Activated CD4-positive, alpha-beta T cell treated with anti-CD3 and anti-CD28 coated beads for 36 hours (primary cell): ENCODE measurements around the gene CHPT1. TPM values are rescaled to one million over a fixed set of nuclear protein-coding genes. Genes with fewer than 3 reads are reported as not detected.
A peak's percentile ranks its signal among the peaks of the same experiment; 100 is the strongest.
"Not testable (repeated sequence)": the region's sequence is repeated elsewhere in the genome, so short reads cannot be mapped to it uniquely, and the experiment has no call there.

Source experiments
- ATAC-seq: fragments of 200-7000 bp; cut with Tn5 transposase; one replicate; pipeline ENCODE4 v1.10.0; 2021; ENCODE audit warnings: mild to moderate bottlenecking, moderate library complexity
- CTCF ChIA-PET: fragments of 350-600 bp; sonication (Branson Sonifier 250); formaldehyde crosslinking; loops from one replicate; lab custom pipeline; 2021; ENCODE audit warnings: antibody characterized with exemption; lab: Charles Lee
- POLR2A ChIA-PET: fragments of 350-600 bp; sonication (Branson Sonifier 250); formaldehyde crosslinking; loops from one replicate; lab custom pipeline; 2021; ENCODE audit warnings: antibody characterized with exemption, inconsistent platforms; lab: Charles Lee
- DNase-seq: peaks from one replicate; pipeline ENCODE4 v3.0.0-alpha.2; 2020
- H3K27ac Mint-ChIP-seq: one replicate; pipeline ENCODE4 v1.8.0; 2021; ENCODE audit warnings: mixed read lengths
- H3K27me3 Mint-ChIP-seq: one replicate; pipeline ENCODE4 v1.8.0; 2021; ENCODE audit warnings: mixed read lengths
- H3K36me3 Mint-ChIP-seq: one replicate; pipeline ENCODE4 v1.8.0; 2021; ENCODE audit warnings: low read depth, mixed read lengths
- H3K4me1 Mint-ChIP-seq: one replicate; pipeline ENCODE4 v1.8.0; 2021; ENCODE audit warnings: mixed read lengths
- H3K4me3 Mint-ChIP-seq: one replicate; pipeline ENCODE4 v1.8.0; 2021; ENCODE audit warnings: mild to moderate bottlenecking, moderate library complexity, mixed read lengths
- H3K9me3 Mint-ChIP-seq: one replicate; pipeline ENCODE4 v1.8.0; 2021; ENCODE audit warnings: low read depth, mixed read lengths
- intact Hi-C, 2 experiments: fragments of 100-400 bp; cut with DNase I in 1 of 2; cut with micrococcal nuclease in 1 of 2; formaldehyde crosslinking; loops; one replicate each; pipeline versions ENCODE4 v1.14.2 to v1.15.1; 2022 to 2024; cut with DNase I, micrococcal nuclease
- total RNA-seq, 2 experiments: library from RNA; stranded (reverse); gene quantifications; one replicate each; pipeline ENCODE4 v1.2.3, GENCODE V29; 2021

The CHPT1 gene
- total RNA-seq, 2 experiments from 2014 or later = 12.2 to 15.2 TPM

- ChIA-PET POLR2A (no interaction called here), CTCF (interaction anchor here (1.8 kb wide), 1 partner anchor 8 kb away, joined by 5 read pairs; no protein-coding TSS in a partner anchor)
- ATAC-seq (no peak), DNase-seq (no peak)
- peaks cover 5% of the 10 kb centered on the region for H3K27me3 Mint-ChIP-seq
- no peak overlapping the region for H3K27ac Mint-ChIP-seq
- intact Hi-C loops = no loop called here
- H3K9me3 Mint-ChIP-seq = no peaks in the 10 kb centered on the region
- peaks cover 11% of the 10 kb centered on the region for H3K4me1 Mint-ChIP-seq
- no peak overlapping the region for H3K4me3 Mint-ChIP-seq
- no peaks in the 10 kb centered on the region for H3K36me3 Mint-ChIP-seq
Observed at GRCh38 chr12:101666052-101666728, 31.2 kb upstream of the CHPT1 start.

DNA sequence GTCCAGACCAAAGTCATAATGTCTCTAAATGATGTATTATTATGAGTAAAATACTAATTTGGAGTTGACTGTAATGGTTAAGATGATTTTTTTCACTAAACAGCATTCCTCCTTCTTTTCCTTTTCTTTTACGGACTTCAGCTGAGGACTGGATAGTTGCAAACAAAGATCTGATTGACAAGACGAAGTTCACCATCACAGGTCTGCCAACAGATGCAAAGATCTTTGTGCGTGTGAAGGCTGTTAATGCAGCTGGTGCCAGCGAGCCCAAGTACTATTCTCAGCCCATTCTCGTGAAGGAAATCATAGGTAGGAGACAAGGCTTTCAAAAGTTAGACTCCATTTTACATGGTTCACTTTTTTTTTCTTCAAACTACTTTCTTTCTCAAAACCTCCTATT, 29.8 kb upstream of the CHPT1 start:
- H3K4me1 Mint-ChIP-seq = peaks cover 20% of the 10 kb centered on the region
- no peak for ATAC-seq
- intact Hi-C loops = no loop called here
- no peak overlapping the region for H3K27ac Mint-ChIP-seq
- ChIA-PET POLR2A (interaction anchor here (0.8 kb wide), 1 partner anchor 364 kb away, joined by 3 read pairs; no protein-coding TSS in a partner anchor), CTCF (interaction anchor here (1.2 to 1.8 kb wide), 3 partner anchors 8 to 24 kb away, joined by 3 to 5 read pairs (median 3); no protein-coding TSS in a partner anchor)
- peaks cover 5% of the 10 kb centered on the region for H3K27me3 Mint-ChIP-seq
- H3K9me3 Mint-ChIP-seq = no peaks in the 10 kb centered on the region
- DNase-seq = no peak
- no peaks in the 10 kb centered on the region for H3K36me3 Mint-ChIP-seq
- no peak overlapping the region for H3K4me3 Mint-ChIP-seq

DNA sequence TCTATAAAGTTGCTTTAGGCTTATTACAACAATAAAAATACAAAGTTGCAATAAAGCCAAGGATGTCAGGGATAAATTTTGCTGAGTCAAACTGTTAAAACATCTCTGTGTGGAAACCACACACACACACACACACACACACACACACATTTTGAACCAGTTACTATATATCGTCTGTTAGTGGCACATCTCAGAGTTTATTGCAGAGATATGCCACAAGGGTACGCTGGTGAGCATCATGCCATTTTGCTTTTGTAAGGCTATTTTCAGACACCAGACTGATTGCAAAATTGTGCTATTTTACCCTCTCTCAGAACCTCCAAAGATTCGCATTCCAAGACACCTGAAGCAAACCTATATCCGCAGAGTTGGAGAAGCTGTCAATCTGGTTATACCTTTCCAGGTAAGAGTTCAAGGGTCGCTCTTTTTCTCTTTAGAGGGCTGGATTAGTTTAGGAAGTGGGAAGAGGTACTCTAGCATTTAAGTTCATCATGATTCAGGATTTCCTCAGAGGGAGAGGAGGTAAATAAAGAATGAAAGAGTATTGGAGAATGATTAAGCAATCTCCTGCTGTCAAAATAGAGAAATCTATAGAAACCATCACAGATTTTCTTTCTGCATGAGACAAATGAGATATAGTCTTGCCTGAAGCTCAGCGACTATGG, 27.3 kb upstream of the CHPT1 start:
- H3K36me3 Mint-ChIP-seq = no peaks in the 10 kb centered on the region
- POLR2A ChIA-PET = no interaction called here
- CTCF ChIA-PET = interaction anchor here (1.3 kb wide), 1 partner anchor 154 kb away, joined by 4 read pairs; no protein-coding TSS in a partner anchor
- peak; percentile 64 for DNase-seq
- H3K4me1 Mint-ChIP-seq = peaks cover 20% of the 10 kb centered on the region
- H3K9me3 Mint-ChIP-seq = no peaks in the 10 kb centered on the region
- peaks cover 5% of the 10 kb centered on the region for H3K27me3 Mint-ChIP-seq
- H3K27ac Mint-ChIP-seq = no peak overlapping the region
- no peak overlapping the region for H3K4me3 Mint-ChIP-seq
- intact Hi-C loops = loop anchor here in 1 of 2 experiments (1.0 kb wide), 1 partner anchor 89 kb away; no protein-coding TSS in a partner anchor
- peak; percentile 73 for ATAC-seq

GRCh38 chr12:101671157-101671791, 26.2 kb upstream of the CHPT1 start:
- Mint-ChIP-seq H3K36me3 (no peaks in the 10 kb centered on the region), H3K27ac (peak overlapping the region; percentile 74), H3K9me3 (no peaks in the 10 kb centered on the region), H3K27me3 (peaks cover 2% of the 10 kb centered on the region), H3K4me1 (peaks cover 20% of the 10 kb centered on the region), H3K4me3 (peak overlapping the region; percentile 11)
- ChIA-PET CTCF (interaction anchor here (0.7 to 1.3 kb wide), 2 partner anchors 9 to 152 kb away, joined by 4 to 5 read pairs; no protein-coding TSS in a partner anchor), POLR2A (no interaction called here)
- DNase-seq (peak; percentile 46), ATAC-seq (peak; percentile 89)
- intact Hi-C loops = no loop called here

DNA sequence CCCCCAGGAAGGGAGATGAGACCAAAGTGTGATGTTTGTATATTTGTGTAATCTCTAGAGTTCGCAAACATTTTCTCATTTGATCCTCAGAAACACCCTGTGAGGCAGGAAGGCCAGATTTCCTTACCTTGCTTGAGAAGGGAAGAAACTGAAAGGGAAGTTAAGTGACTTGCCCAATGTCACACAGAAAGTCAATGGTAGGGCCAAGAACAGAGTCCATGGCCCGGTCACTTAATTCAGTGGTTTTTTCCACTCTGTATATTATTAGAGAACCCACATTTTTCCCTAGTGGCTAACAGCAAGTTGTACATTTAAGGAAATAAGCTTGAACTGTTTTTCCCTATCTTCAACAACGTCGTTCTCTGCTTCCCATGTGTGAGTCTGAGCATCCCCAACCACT, 25.6 kb upstream of the CHPT1 start:
- Mint-ChIP-seq H3K36me3 (no peaks in the 10 kb centered on the region), H3K9me3 (no peaks in the 10 kb centered on the region), H3K27me3 (no peaks in the 10 kb centered on the region), H3K4me1 (peaks cover 20% of the 10 kb centered on the region), H3K27ac (peak overlapping the region; percentile 74), H3K4me3 (no peak overlapping the region)
- intact Hi-C loops = no loop called here
- no peak for DNase-seq
- ChIA-PET POLR2A (no interaction called here), CTCF (interaction anchor here (0.7 kb wide), 1 partner anchor 9 kb away, joined by 5 read pairs; no protein-coding TSS in a partner anchor)
- ATAC-seq = no peak

- H3K27ac Mint-ChIP-seq = no peak overlapping the region
- intact Hi-C loops = no loop called here
Observed at GRCh38 chr12:101675555-101675954, 21.9 kb upstream of the CHPT1 start.

DNA sequence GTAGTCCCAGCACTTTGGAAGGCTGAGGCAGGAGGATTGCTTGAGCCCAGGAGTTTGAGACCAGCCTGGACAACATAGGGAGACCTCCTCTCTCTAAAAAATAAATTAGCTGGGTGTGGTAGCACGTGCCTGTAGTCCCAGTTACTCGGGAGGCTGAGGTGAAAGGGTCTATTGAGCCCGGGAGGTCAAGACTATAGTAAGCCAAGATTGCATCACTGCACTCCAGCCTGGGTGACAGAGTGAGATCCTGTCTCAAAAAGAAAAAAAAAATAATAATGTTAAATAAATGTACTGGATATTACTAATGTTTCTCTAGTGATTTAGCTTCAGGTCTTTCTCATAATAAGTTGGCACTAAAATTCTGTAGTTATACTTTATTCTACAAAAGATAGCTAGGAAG, 20.9 kb upstream of the CHPT1 start:
- CTCF ChIA-PET = interaction anchor here (0.6 to 0.7 kb wide), 3 partner anchors 9 to 270 kb away, joined by 3 read pairs; no protein-coding TSS in a partner anchor
- H3K27me3 Mint-ChIP-seq, POLR2A ChIA-PET, H3K4me1 Mint-ChIP-seq, DNase-seq, ATAC-seq, H3K27ac Mint-ChIP-seq, H3K4me3 Mint-ChIP-seq, intact Hi-C loops, H3K9me3 Mint-ChIP-seq, H3K36me3 Mint-ChIP-seq: not testable (repeated sequence)

More at GRCh38 chr12:101675555-101675954, 21.9 kb upstream of the CHPT1 start:
- H3K36me3 Mint-ChIP-seq = no peaks in the 10 kb centered on the region
- H3K9me3 Mint-ChIP-seq = no peaks in the 10 kb centered on the region
- CTCF ChIA-PET = interaction anchor here (0.7 kb wide), 1 partner anchor 8 kb away, joined by 3 read pairs; no protein-coding TSS in a partner anchor
- H3K4me3 Mint-ChIP-seq = no peak overlapping the region
- POLR2A ChIA-PET = no interaction called here
- H3K4me1 Mint-ChIP-seq = peaks cover 14% of the 10 kb centered on the region
- no peak for DNase-seq
- no peaks in the 10 kb centered on the region for H3K27me3 Mint-ChIP-seq
- ATAC-seq = no peak

DNA sequence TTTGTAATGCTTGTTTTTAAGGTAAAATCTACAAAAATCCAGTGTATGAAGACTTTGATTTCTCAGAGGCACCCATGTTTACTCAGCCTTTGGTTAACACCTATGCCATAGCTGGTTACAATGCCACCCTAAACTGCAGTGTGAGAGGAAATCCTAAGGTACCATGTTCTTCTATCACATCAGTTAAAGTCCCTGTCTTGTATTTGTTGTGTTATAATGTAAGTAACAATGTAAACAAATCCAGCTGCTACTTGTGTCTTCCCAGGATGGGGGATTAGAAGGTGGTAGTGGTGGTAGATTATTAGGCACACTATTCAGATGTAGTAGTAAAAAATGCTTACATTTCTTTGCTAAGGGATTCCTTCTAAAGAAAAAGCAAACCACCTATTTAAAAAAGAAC, 19.4 kb upstream of the CHPT1 start:
- H3K27ac Mint-ChIP-seq = no peak overlapping the region
- ATAC-seq = no peak
- H3K9me3 Mint-ChIP-seq = no peaks in the 10 kb centered on the region
- no peaks in the 10 kb centered on the region for H3K36me3 Mint-ChIP-seq
- H3K4me1 Mint-ChIP-seq = no peaks in the 10 kb centered on the region
- H3K27me3 Mint-ChIP-seq = no peaks in the 10 kb centered on the region
- H3K4me3 Mint-ChIP-seq = no peak overlapping the region
- POLR2A ChIA-PET = no interaction called here
- no peak for DNase-seq
- CTCF ChIA-PET = interaction anchor here (0.6 kb wide), 2 partner anchors 52 to 1523 kb away, joined by 3 read pairs; no protein-coding TSS in a partner anchor
- intact Hi-C loops = no loop called here

- peaks cover 3% of the 10 kb centered on the region for H3K27me3 Mint-ChIP-seq
- CTCF ChIA-PET = no interaction called here
- H3K27ac Mint-ChIP-seq = no peak overlapping the region
- no peaks in the 10 kb centered on the region for H3K36me3 Mint-ChIP-seq
- POLR2A ChIA-PET = no interaction called here
- no peak overlapping the region for H3K4me3 Mint-ChIP-seq
- ATAC-seq (no peak), DNase-seq (no peak)
- no peaks in the 10 kb centered on the region for H3K9me3 Mint-ChIP-seq
- H3K4me1 Mint-ChIP-seq = no peaks in the 10 kb centered on the region
- intact Hi-C loops = no loop called here
Observed at GRCh38 chr12:101680240-101680639, 17.2 kb upstream of the CHPT1 start.

GRCh38 chr12:101680647-101681046, 16.8 kb upstream of the CHPT1 start:
- ChIA-PET POLR2A (no interaction called here), CTCF (no interaction called here)
- intact Hi-C loops = no loop called here
- Mint-ChIP-seq H3K36me3 (no peaks in the 10 kb centered on the region), H3K9me3 (no peaks in the 10 kb centered on the region), H3K4me1 (no peaks in the 10 kb centered on the region), H3K27me3 (peaks cover 3% of the 10 kb centered on the region), H3K27ac (no peak overlapping the region), H3K4me3 (no peak overlapping the region)
- ATAC-seq (no peak), DNase-seq (no peak)

DNA sequence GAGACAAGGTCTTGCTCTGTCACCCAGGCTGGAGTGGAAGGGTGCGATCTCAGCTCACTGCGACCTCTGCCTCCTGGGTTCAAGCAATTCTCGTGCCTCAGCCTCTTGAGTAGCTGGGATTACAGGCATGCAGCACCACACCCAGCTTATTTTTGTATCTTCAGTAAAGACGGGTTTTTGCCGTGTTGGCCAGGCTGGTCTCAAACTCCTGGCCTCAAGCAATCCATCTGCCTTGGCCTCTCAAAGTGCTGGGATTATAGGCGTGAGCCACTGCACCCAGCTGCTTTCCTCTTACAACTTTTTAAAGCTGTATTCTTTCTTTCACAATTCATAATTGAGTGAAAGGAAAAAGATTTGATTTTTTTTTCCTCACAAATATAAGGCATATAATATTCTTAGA, 15.8 kb upstream of the CHPT1 start:
- POLR2A ChIA-PET, H3K4me3 Mint-ChIP-seq, H3K27me3 Mint-ChIP-seq, intact Hi-C loops, H3K4me1 Mint-ChIP-seq, DNase-seq, H3K9me3 Mint-ChIP-seq, ATAC-seq, H3K27ac Mint-ChIP-seq, H3K36me3 Mint-ChIP-seq: not testable (repeated sequence)
- CTCF ChIA-PET = interaction anchor here (0.6 to 1.3 kb wide), 2 partner anchors 23 to 27 kb away, joined by 4 to 6 read pairs; no protein-coding TSS in a partner anchor
